Measurements from ENCODE around the gene TECR. TPM values are rescaled to one million over a fixed set of nuclear protein-coding genes. Genes with fewer than 3 reads are reported as not detected.

TECR gene
- total and polyA plus RNA-seq, 9 of the 15 experiments (the other 6 are each of a cell fraction or from before 2014, with no cell fraction given) = 29.3 to 211 (median 81.4) TPM

- in situ Hi-C loops (cut with MboI) (no loop called here), intact Hi-C loops (cut with micrococcal nuclease) (no loop called here)
- BruUV-seq (replicated peaks) = no TSS peak
- Histone ChIP-seq H3K4me3 (no peak overlapping the region), H3K4me2 (ENCODE audit: insufficient read depth, low read length) (no peak overlapping the region), H3K36me3 (ENCODE audit: control insufficient read depth, insufficient read depth, low read length) (peaks cover 32% of the 10 kb centered on the region; the same call in 1 of the 3 replicates), H3K9me1 (ENCODE audit: control insufficient read depth, insufficient read depth, low read length) (peaks cover 8% of the 10 kb centered on the region), H2AFZ (ENCODE audit: low read depth, low read length) (no peak overlapping the region), H3K9ac (ENCODE audit: insufficient read depth in 1 of 2, low read depth in 2 of 2, low read length in 2 of 2) (peak overlapping the region in 1 of 2 experiments; percentile 52; a peak in 2 of 4 replicates), H3K4me1 (replicated peaks in 1 of 2; ENCODE audit: control insufficient read depth in 2 of 2, insufficient read depth in 2 of 2, low read length in 2 of 2) (peaks cover 15 to 80% of the 10 kb centered on the region in 2 experiments; a peak in 4 of 5 replicates), H3K79me2 (ENCODE audit: control insufficient read depth, insufficient read depth, low read length) (peaks cover 45% of the 10 kb centered on the region), H3K27ac (ENCODE audit: extremely low read depth, low read depth, low read length) (no peak overlapping the region), H3K9me3 (replicated peaks; ENCODE audit: control insufficient read depth, insufficient read depth, low read depth, low read length) (no peaks in the 10 kb centered on the region), H4K20me1 (replicated peaks; ENCODE audit: control insufficient read depth, insufficient read depth, low read length) (peaks cover 13% of the 10 kb centered on the region; the same call in 1 of the 2 replicates), H3K27me3 (ENCODE audit: control insufficient read depth in 2 of 2, insufficient read depth in 2 of 2, low read length in 2 of 2) (no peaks in the 10 kb centered on the region)
- TF ChIP-seq RBM17 (IDR thresholded peaks at IDR 0.05; ENCODE audit: borderline replicate concordance, low read depth, low read length) (no peak), ZFPM2 (CRISPR knock-in tag; IDR thresholded peaks at IDR 0.05) (no peak), SIX5 (IDR thresholded peaks at IDR 0.05; ENCODE audit: borderline replicate concordance in 1 of 2, insufficient read depth in 1 of 2, low read depth in 1 of 2, low read length in 2 of 2) (no peak), SNRNP70 (optimal IDR thresholded peaks at IDR 0.05; ENCODE audit: low read depth, low read length) (no peak), ZNF277 (CRISPR knock-in tag; IDR thresholded peaks at IDR 0.05; ENCODE audit: borderline replicate concordance) (no peak), ZNF324 (CRISPR knock-in tag; IDR thresholded peaks at IDR 0.05) (no peak), SPI1 (IDR thresholded peaks at IDR 0.05; ENCODE audit: borderline replicate concordance, low read depth, low read length) (no peak), ASH1L (IDR thresholded peaks at IDR 0.05; ENCODE audit: borderline replicate concordance, low read depth, partially characterized antibody) (no peak), ARHGAP35 (IDR thresholded peaks at IDR 0.05; ENCODE audit: partially characterized antibody) (no peak), ZKSCAN8 (CRISPR knock-in tag; IDR thresholded peaks at IDR 0.05) (no peak)
- ChIA-PET POLR2A (interaction anchor here (1.3 kb wide), 1 partner anchor 11 kb away, joined by 3 read pairs; no protein-coding TSS in a partner anchor), CTCF (ENCODE audit: low intra/inter-chr PET ratio) (no interaction called here)
- 89% methylated on average over 5 of the region's 8 CpGs for WGBS (ENCODE audit: insufficient coverage, low coverage, missing lambda C conversion rate)
- FAIRE-seq (no peak), ATAC-seq (no peak), DNase-seq (ENCODE audit: extremely low read depth in 1 of 4, low spot score in 3 of 4) (no peak)
These were observed 31.9 kb downstream of the TECR start for GRCh38 chr19:14561249-14561648.
